IPS-18a (cell line): Measurements from ENCODE around the gene SHPK.
"Not testable (repeated sequence)": the region's sequence is repeated elsewhere in the genome, so short reads cannot be mapped to it uniquely, and the experiment has no call there.

Experiments used
- H3K27ac ChIP-seq: one replicate; pipeline ENCODE4 v1.5.1; 2013; ENCODE audit warnings: low read length
- H3K27me3 ChIP-seq: one replicate; pipeline ENCODE4 v1.6.1; 2013; ENCODE audit warnings: mild to moderate bottlenecking, low read length; ENCODE audit not compliant: control insufficient read depth, insufficient read depth
- H3K36me3 ChIP-seq: one replicate; pipeline ENCODE4 v1.6.1; 2013; ENCODE audit warnings: low read depth, low read length; ENCODE audit not compliant: control insufficient read depth
- H3K4me1 ChIP-seq: one replicate; pipeline ENCODE4 v1.6.1; 2013; ENCODE audit warnings: low read depth, low read length; ENCODE audit not compliant: control insufficient read depth
- H3K4me3 ChIP-seq: one replicate; pipeline ENCODE4 v1.5.1; 2013; ENCODE audit warnings: low read length
- H3K9ac ChIP-seq: one replicate; pipeline ENCODE4 v1.6.1; 2013; ENCODE audit warnings: mild to moderate bottlenecking, low read length, moderate library complexity
- H3K9me3 ChIP-seq: one replicate; pipeline ENCODE4 v1.6.1; 2013; ENCODE audit warnings: low read depth, low read length; ENCODE audit not compliant: control insufficient read depth

SHPK gene

DNA sequence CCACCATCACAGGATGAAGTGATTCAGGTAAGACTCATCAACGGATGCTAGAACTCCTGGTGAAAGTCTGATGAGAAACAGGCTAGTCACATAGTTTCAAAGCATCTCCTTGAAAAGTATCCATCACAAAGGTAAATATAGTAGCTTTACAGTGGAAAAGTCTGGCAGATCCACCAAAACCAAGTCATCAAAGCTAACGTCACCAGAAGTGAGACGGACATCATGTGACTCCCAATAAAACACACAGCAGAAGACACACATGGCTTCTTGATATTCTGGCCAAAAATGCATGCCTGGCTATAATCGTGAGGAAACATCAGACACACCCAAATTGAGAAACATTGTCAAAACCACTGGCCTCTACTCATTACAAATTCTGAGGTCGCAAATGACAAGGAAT, 60.5 kb downstream of the SHPK start:
- no peaks in the 10 kb centered on the region for H3K4me1 ChIP-seq
- H3K4me3 ChIP-seq = no peak overlapping the region
- H3K27me3 ChIP-seq = no peaks in the 10 kb centered on the region
- no peaks in the 10 kb centered on the region for H3K9me3 ChIP-seq
- no peaks in the 10 kb centered on the region for H3K36me3 ChIP-seq
- H3K27ac ChIP-seq = no peak overlapping the region
- no peak overlapping the region for H3K9ac ChIP-seq

DNA sequence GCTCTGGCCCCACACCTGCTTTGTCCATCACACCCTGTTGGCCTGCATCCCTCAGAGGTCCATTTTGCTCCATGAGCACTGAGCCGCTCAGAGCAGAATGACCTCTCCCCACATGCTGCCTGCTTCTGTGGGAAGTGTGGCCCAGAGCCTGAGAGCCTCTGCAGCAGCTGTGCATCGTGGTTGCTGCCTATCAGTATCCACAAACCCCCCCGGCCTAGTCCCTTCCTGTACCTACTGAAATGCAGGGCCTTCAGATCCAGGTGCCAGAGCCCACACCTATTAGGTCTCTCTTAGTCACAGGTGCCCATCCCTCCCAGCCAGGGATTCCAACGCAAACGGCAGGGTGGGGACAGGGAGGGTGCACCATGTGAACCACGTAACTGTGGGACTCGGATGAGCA, 61.8 kb downstream of the SHPK start:
- no peaks in the 10 kb centered on the region for H3K4me1 ChIP-seq
- H3K27me3 ChIP-seq = no peaks in the 10 kb centered on the region
- no peaks in the 10 kb centered on the region for H3K9me3 ChIP-seq
- H3K9ac ChIP-seq = no peak overlapping the region
- H3K4me3 ChIP-seq = no peak overlapping the region
- no peak overlapping the region for H3K27ac ChIP-seq
- H3K36me3 ChIP-seq = no peaks in the 10 kb centered on the region

DNA sequence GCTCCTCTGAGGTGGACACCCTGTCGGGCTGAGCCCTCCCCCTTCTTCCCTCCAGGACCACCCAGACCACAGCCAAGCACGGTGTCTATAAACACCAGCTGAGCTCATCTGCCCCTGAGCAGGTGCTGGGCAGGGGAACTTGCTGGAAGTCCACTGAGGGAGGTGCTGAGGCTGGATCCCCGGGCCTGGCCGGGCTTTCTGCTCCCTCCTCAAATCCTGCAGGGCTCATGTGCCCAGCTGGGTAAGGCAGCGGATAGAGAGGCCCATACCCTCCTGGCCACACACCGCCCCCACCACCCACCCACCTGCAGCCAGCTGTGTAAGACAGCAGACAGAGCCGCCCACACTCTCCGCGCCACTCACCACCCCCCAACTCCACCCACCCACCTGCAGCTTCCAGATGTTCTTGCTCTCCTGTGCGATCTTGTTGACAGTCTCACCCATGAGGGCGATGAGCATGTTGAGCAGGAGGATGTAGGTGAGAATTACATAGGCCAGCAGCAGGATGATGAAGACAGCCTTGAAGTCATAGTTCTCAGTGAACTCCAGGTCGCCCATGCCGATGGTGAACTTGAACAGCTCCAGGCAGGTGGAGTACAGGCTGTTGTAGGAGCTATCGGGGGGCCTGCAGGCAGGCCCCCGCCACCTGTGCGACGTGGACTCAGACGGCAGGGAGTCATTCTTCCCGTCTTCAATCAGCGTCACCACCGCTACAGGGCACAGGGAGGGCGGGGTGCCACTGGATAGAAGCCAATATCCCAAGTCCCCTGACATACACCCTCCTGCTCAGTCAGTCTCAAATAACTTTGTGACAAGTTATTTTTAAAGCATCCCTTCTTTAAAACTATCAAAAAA, 62.6 kb downstream of the SHPK start:
- Histone ChIP-seq H3K27me3 (no peaks in the 10 kb centered on the region), H3K9ac (no peak overlapping the region), H3K27ac (no peak overlapping the region), H3K4me3 (no peak overlapping the region), H3K9me3 (no peaks in the 10 kb centered on the region), H3K36me3 (no peaks in the 10 kb centered on the region), H3K4me1 (no peaks in the 10 kb centered on the region)

DNA sequence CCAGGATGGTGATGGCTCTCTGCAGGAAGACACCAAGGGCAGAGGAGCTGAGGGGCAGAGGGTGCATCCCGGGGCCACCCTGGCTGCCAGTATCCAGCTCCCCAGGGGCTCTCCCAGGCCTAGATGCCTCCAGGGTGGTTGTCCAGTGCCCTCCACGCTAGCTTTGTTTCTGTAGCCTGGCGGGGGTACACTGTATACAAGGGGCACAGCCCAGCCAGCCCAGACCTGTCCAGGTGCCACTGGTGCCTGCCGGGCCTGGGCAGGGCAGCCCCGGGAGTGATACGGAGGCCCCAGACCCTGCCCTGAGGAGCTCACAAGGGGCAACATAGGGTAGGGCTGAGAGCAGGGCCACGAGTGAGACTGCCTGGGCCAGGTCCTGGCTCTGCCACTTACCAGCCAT, 63.8 kb downstream of the SHPK start:
- Histone ChIP-seq H3K27me3 (no peaks in the 10 kb centered on the region), H3K9me3 (no peaks in the 10 kb centered on the region), H3K4me1 (no peaks in the 10 kb centered on the region), H3K4me3 (no peak overlapping the region), H3K36me3 (no peaks in the 10 kb centered on the region), H3K9ac (no peak overlapping the region), H3K27ac (no peak overlapping the region)

DNA sequence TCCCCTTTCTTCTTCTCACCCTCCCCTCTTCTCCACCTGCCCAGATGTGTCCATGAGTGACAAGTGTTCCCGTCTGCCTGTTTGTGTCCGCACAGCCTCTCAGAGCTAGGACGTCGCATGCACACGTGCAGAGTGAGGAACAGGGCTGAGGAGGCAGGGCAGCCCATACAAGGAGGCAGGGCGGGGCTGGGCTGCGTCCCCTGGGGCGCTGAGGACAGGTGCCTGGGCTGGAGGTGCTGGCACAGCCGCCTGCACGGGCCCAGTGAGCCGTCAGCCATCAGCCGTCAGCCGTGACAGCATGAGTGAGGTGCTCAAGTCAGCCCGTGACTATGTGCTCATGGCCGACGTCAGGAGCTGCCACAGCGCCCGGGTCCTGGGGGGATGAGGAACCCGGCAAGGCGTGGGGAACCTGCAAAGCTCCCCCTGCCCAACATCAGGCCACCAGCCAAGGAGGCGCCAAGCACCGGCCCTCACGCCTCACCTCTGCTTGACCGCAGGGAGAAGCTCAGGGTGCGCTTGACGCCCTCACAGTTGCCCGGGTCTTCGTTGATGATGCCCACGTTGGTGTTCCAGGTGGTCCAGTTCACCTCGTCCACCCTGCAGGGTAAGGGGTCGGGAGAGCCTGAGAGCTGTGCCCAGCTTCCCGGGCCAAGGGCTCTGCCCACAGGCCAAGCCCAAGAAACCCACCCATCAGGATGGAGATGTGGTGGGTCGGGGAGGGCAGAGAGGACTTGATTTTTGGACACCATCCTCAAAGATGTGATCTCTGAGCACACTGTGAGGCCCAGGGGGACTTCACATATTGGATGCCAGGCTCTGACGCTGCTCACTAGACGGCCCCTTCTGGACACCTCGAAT, 64.8 kb downstream of the SHPK start:
- Histone ChIP-seq H3K27ac (no peak overlapping the region), H3K36me3 (no peaks in the 10 kb centered on the region), H3K9ac (no peak overlapping the region), H3K9me3 (no peaks in the 10 kb centered on the region), H3K27me3 (no peaks in the 10 kb centered on the region), H3K4me1 (no peaks in the 10 kb centered on the region), H3K4me3 (no peak overlapping the region)

DNA sequence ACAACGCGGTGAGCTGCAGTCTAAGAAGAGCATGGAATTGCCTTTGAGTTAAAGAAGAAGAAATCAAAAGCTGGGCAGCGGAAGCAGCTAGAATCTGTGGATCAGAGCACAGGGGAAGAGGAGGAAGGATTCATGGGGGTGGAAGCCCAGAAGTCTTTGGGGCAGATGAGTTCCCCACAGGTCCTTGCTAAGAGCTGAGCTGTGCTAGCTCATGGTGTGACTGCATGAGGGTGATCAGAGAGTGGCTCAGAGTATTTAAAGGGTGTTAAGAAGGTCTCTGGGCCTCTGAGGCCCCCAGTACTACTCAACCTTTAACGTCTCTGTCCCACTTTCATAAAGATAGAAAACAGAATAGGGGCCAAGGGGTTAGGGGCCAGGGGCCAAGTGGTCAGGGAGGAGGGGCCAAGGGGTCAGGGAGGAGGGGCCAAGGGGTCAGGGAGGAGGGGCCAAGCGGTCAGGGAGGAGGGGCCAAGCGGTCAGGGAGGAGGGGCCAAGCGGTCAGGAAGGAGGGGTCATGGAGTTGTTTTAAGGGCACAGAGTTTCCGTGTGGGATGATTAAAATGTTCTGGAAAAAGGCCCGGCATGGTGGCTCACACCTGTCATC, 66.4 kb downstream of the SHPK start:
- no peaks in the 10 kb centered on the region for H3K36me3 ChIP-seq
- H3K27ac ChIP-seq = no peak overlapping the region
- H3K4me1 ChIP-seq = no peaks in the 10 kb centered on the region
- no peaks in the 10 kb centered on the region for H3K9me3 ChIP-seq
- no peak overlapping the region for H3K4me3 ChIP-seq
- no peak overlapping the region for H3K9ac ChIP-seq
- no peaks in the 10 kb centered on the region for H3K27me3 ChIP-seq

DNA sequence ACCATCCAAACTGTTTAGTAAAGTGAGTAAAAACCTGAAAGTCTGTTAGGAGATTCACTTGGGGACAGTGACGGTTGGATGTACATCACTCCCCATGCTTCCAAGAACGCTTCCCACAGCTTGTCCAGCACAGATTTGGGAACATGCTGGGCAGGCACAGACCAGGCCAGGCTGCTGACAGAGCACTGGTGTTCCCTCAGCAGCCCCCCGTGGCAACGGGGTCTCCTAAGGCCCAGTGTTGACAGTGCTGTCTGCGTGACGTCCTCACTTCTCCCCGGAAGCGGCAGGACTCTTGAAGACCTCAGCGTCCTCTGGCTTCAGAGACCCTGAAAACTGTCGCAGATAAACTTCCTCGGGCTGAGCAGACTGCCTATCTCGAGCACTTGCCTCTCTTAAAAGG, 69.5 kb downstream of the SHPK start:
- Histone ChIP-seq H3K4me1 (no peaks in the 10 kb centered on the region), H3K9me3 (no peaks in the 10 kb centered on the region), H3K4me3 (no peak overlapping the region), H3K36me3 (no peaks in the 10 kb centered on the region), H3K27ac (no peak overlapping the region), H3K27me3 (no peaks in the 10 kb centered on the region), H3K9ac (no peak overlapping the region)

DNA sequence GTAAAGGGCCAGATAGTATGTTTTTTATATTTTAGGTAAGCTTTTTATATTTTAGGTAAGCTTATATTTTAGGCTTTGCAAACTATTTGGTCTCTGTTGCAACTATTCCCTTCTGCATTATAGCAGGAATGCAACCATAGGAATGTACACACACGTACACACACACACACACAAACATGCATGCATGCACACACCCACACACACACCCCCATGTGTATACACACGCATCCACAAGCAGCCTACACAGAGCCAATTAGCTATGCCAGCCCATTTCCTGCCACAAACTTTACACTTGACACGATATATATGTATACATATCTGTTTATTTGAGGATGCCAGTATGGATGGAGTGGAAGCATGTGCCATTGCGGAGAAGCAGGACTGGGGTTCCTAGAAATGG, 70.9 kb downstream of the SHPK start:
- H3K27me3 ChIP-seq = no peaks in the 10 kb centered on the region
- no peak overlapping the region for H3K9ac ChIP-seq
- H3K4me1 ChIP-seq = no peaks in the 10 kb centered on the region
- no peaks in the 10 kb centered on the region for H3K9me3 ChIP-seq
- H3K36me3 ChIP-seq = no peaks in the 10 kb centered on the region
- H3K27ac ChIP-seq = no peak overlapping the region
- H3K4me3 ChIP-seq = no peak overlapping the region

DNA sequence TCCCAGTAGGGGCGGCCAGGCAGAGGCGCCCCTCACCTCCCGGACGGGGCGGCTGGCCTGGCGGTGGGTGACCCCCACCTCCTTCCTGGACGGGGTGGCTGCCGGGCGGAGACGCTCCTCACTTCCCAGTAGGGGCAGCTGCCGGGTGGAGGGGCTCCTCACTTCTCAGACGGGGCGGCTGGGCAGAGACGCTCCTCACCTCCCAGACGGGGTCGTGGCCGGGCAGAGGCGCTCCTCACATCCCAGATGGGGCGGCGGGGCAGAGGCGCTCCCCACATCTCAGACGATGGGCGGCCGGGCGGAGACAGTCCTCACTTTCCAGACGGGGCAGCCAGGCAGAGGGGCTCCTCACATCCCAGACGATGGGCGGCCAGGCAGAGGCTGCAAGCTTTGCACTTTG, 71.8 kb downstream of the SHPK start:
- H3K27me3 ChIP-seq, H3K9me3 ChIP-seq, H3K27ac ChIP-seq, H3K36me3 ChIP-seq, H3K4me3 ChIP-seq, H3K9ac ChIP-seq, H3K4me1 ChIP-seq: not testable (repeated sequence)

DNA sequence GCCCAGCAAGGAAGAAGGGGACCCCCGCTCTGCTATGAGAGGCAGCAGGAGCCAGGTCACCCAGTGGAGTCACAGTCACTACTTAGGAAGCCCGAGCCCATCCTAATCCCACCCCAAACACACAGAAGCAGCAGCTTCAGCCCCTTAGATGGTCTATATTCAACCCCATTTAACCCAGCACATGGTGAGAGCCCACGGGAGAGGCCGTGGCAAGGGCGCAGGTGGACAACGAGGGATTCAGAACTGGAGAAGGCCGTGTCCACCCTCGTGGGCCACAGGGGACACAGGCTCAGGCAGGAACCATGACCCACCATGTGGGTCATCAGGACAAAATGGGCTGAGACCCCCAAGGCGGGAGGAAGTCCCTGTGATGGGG, 76.8 kb downstream of the SHPK start:
- Histone ChIP-seq H3K27ac (no peak overlapping the region), H3K4me3 (no peak overlapping the region), H3K9me3 (no peaks in the 10 kb centered on the region), H3K4me1 (no peaks in the 10 kb centered on the region), H3K36me3 (no peaks in the 10 kb centered on the region), H3K27me3 (no peaks in the 10 kb centered on the region), H3K9ac (no peak overlapping the region)

DNA sequence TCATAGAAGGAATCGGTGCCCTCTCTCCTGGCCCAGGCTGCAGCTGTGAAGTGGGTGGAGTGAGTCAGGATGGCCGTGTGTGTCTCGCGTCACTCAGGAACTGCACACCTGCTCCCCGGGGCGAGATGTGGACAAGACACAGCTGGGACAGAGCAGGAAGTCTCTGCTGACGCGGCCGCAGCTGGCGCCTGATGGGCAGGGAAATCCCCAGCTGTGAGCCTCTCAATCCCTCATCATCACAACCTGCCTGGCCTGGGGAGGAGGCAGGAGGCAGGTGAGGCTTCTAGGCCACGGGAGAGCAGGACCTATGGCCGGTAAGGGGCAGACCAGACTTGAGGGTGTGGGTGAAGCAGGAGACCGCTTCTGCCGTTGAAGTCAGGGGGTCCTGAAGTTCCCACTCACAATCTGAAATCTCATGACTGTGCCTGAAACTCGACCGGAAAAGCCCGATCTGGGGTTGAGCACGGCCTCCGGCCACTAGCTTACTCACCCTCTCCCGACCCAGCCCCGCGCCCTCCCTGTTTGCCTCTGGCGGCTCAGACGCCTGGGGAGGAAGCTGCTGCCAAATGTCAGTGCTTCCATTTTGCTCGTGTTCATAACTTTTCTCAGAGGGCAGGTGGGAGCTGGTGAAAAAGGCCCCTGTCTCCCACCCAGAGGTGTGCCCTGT, 77.3 kb downstream of the SHPK start:
- Histone ChIP-seq H3K27me3 (no peaks in the 10 kb centered on the region), H3K9ac (no peak overlapping the region), H3K36me3 (no peaks in the 10 kb centered on the region), H3K4me1 (no peaks in the 10 kb centered on the region), H3K4me3 (no peak overlapping the region), H3K9me3 (no peaks in the 10 kb centered on the region), H3K27ac (no peak overlapping the region)
